ENCODE data around the gene GPAT3. TPM values are rescaled to one million over a fixed set of nuclear protein-coding genes. Genes with fewer than 3 reads are reported as not detected.
A peak's percentile ranks its signal among the peaks of the same experiment; 100 is the strongest.
"Not testable (repeated sequence)": the region's sequence is repeated elsewhere in the genome, so short reads cannot be mapped to it uniquely, and the experiment has no call there.

GPAT3 gene
- 0.85 TPM for polyA plus RNA-seq (2013, experiment 1 of 2)
- 1.1 TPM for polyA plus RNA-seq (2013, experiment 2 of 2)

DNA sequence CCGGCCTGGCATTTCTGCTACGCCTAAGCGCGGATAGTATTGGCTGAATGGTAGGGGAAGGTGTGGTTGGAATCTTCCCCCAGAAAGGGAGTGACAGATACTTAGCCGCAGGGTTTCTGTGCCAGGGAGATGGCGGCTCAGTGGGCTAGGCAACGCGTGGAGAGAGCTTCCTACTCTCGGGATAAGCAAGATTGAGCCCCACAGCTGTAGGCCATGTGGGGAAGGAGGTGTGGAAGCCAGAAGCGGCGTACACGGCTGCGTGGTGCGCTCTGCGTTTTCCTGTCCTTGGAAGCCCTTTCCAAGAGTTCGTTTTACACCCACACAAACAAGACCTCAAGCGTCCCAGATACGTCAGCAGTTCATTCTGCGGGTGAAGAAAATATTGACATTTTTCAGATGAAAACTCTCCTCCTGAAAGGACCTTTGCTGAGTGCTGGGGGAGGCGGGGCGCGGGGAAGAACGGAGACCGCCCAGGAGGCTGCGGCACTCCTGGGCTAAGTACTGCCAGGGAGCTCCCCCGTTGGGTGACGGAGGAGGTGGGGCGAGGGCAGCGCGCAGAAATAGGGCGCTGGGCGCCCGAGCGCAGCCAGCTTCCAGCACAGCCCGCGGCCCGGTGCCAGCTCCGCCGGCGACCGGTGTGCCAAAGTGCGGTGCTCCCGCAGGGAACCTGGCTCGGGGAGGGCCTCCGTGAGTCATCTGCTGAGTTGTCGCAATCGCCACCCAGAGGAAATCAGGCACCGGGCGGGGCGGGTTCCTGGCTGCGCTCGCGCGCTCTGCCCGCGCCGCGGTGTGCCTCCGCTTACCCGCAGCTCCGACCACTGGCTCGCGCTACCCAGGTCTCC is at the start of gene GPAT3:
Gene GPAT3, plus strand, starts transcription at position 589 of the 842 bp plus-strand sequence. CDS start 515 bp downstream, outside the sequence.
- Histone ChIP-seq H3K27ac (ENCODE audit: low read depth, low read length) (no peak within 1 kb of the TSS), H3K9ac (ENCODE audit: low read depth, low read length) (peak within 1 kb of the TSS; percentile 63)

DNA sequence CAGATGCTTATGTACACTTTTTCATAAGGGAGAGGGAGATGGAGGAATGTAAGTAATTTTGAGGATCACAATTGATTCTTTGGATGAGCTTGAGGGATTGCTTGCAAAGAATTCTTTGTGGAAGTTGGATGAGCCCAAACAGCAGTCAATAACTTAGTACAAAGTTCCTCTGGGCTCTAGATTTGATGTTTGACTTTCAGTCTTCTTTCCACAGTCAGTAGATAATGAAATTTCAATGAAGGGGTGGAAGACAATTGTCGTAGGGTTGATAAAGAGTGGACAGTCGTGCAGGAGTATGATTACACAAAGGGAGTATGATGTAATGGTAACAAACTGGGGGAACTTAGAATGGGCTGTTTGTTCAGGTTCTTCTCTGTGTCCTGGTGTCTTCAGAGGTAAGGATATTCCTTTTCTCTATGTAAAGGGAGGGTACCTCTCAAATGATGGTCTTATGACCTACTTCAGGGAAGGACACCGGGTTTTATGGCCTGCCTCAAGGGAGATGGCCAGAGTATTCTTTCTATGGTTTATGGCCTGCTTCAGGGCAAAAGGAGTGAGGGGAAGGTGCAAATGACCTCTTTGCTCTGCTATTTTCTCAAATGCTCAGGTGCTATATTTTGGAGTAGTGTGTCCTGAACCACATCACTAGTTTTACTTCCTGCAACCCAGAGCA is 49.3 kb upstream of the GPAT3 start:
- 87% methylated on average over 3 of the region's 3 CpGs for WGBS
- no peak overlapping the region for H3K27ac ChIP-seq (ENCODE audit: low read depth, low read length)
- H3K4me1 ChIP-seq (ENCODE audit: insufficient read depth, low read length): peaks cover 11% of the 10 kb centered on the region
- H3K9me3 ChIP-seq (ENCODE audit: insufficient read depth, low read depth, low read length): no peaks in the 10 kb centered on the region
- no peak overlapping the region for H3K4me3 ChIP-seq (ENCODE audit: low read length)
- no peaks in the 10 kb centered on the region for H3K36me3 ChIP-seq (ENCODE audit: insufficient read depth, low read length)
- 0 out of 2 replicates have a peak, but pooled peaks cover 4% of the 10 kb centered on the region for H3K27me3 ChIP-seq (ENCODE audit: insufficient read depth, low read length)
- no peak overlapping the region for H3K9ac ChIP-seq (ENCODE audit: low read depth, low read length)

More for the DNA sequence above, at the start of gene GPAT3:
- under 1% methylated on average over 63 of the region's 63 CpGs for WGBS
- H3K27me3 ChIP-seq (ENCODE audit: insufficient read depth, low read length): peaks cover 75% of the 10 kb centered on the region
- no peaks in the 10 kb centered on the region for H3K4me1 ChIP-seq (ENCODE audit: insufficient read depth, low read length)
- no peaks in the 10 kb centered on the region for H3K9me3 ChIP-seq (ENCODE audit: insufficient read depth, low read depth, low read length)
- H3K36me3 ChIP-seq (ENCODE audit: insufficient read depth, low read length): no peaks in the 10 kb centered on the region
- peak within 1 kb of the TSS; percentile 91 for H3K4me3 ChIP-seq (ENCODE audit: low read length)

GRCh38 chr4:83489711-83490326 is 46.1 kb upstream of the GPAT3 start:
- Histone ChIP-seq H3K36me3 (ENCODE audit: insufficient read depth, low read length) (no peaks in the 10 kb centered on the region), H3K4me1 (ENCODE audit: insufficient read depth, low read length) (peaks cover 11% of the 10 kb centered on the region), H3K27me3 (ENCODE audit: insufficient read depth, low read length) (no peaks in the 10 kb centered on the region), H3K9me3 (ENCODE audit: insufficient read depth, low read depth, low read length) (no peaks in the 10 kb centered on the region), H3K27ac (ENCODE audit: low read depth, low read length) (no peak overlapping the region), H3K4me3 (ENCODE audit: low read length) (no peak overlapping the region), H3K9ac (ENCODE audit: low read depth, low read length) (no peak overlapping the region)
- WGBS: 67% methylated on average over 1 of the region's 1 CpG

- Histone ChIP-seq H3K9ac (ENCODE audit: low read depth, low read length) (no peak overlapping the region), H3K27me3 (ENCODE audit: insufficient read depth, low read length) (no peaks in the 10 kb centered on the region), H3K4me3 (ENCODE audit: low read length) (no peak overlapping the region), H3K36me3 (ENCODE audit: insufficient read depth, low read length) (no peaks in the 10 kb centered on the region), H3K9me3 (ENCODE audit: insufficient read depth, low read depth, low read length) (no peaks in the 10 kb centered on the region), H3K27ac (ENCODE audit: low read depth, low read length) (no peak overlapping the region), H3K4me1 (ENCODE audit: insufficient read depth, low read length) (peaks cover 4% of the 10 kb centered on the region; the same call in 1 of the 2 replicates)
- WGBS: no CpG with 5 or more reads among the region's 1 CpG
Observed at GRCh38 chr4:83490876-83491450, 44.9 kb upstream of the GPAT3 start.

GRCh38 chr4:83496085-83496917 is 39.6 kb upstream of the GPAT3 start:
- H3K36me3 ChIP-seq (ENCODE audit: insufficient read depth, low read length); H3K27ac ChIP-seq (ENCODE audit: low read depth, low read length); H3K9me3 ChIP-seq (ENCODE audit: insufficient read depth, low read depth, low read length); H3K4me1 ChIP-seq (ENCODE audit: insufficient read depth, low read length); H3K9ac ChIP-seq (ENCODE audit: low read depth, low read length); H3K4me3 ChIP-seq (ENCODE audit: low read length); H3K27me3 ChIP-seq (ENCODE audit: insufficient read depth, low read length): not testable (repeated sequence)
- 88% methylated on average over 7 of the region's 8 CpGs for WGBS

DNA sequence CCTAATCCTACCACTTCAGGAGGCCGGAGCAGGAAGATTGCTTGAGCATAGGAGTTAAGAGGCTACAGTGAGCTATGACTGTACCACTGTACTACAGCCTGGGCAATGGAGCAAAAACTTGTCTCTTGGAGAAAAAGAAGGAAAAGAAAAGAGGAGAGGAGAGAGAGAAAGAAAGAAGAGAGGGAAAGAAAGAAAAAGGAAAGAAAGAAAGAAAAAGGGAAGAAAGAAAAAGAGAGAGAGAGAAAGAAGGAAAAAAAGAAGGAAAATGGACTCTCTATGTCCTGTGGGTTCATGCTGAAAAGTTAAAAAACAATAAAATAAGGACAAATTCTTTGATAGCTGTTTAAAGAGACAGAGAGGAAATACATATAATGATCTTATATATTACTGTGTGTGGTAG is 37.7 kb upstream of the GPAT3 start:
- no peaks in the 10 kb centered on the region for H3K4me1 ChIP-seq (ENCODE audit: insufficient read depth, low read length)
- H3K27ac ChIP-seq (ENCODE audit: low read depth, low read length): no peak overlapping the region
- H3K27me3 ChIP-seq (ENCODE audit: insufficient read depth, low read length): no peaks in the 10 kb centered on the region
- H3K4me3 ChIP-seq (ENCODE audit: low read length): no peak overlapping the region
- H3K36me3 ChIP-seq (ENCODE audit: insufficient read depth, low read length): no peaks in the 10 kb centered on the region
- 93% methylated on average over 1 of the region's 1 CpG for WGBS
- no peak overlapping the region for H3K9ac ChIP-seq (ENCODE audit: low read depth, low read length)
- H3K9me3 ChIP-seq (ENCODE audit: insufficient read depth, low read depth, low read length): no peaks in the 10 kb centered on the region

DNA sequence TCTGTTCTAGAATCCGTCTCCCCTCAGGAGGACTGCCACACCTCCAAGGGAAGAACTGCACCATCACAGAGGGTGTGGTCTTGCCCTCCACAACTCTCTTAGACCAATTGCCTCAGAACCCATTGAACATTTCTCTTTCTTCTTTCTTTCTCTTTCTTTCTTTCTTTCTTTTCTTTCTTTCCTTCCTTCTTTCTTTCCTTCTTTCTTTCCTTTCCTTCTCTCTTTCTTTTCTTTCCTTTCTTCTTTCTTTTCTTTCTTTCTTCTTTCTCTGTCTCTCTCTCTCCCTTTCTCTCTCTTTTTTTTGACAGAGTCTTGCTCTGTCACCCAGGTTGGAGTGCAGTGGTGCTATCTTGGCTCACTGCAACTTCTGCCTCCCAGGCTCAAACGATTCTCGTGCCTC is 34.2 kb upstream of the GPAT3 start:
- H3K27ac ChIP-seq (ENCODE audit: low read depth, low read length); H3K4me1 ChIP-seq (ENCODE audit: insufficient read depth, low read length); H3K4me3 ChIP-seq (ENCODE audit: low read length); H3K27me3 ChIP-seq (ENCODE audit: insufficient read depth, low read length); H3K36me3 ChIP-seq (ENCODE audit: insufficient read depth, low read length); H3K9ac ChIP-seq (ENCODE audit: low read depth, low read length); H3K9me3 ChIP-seq (ENCODE audit: insufficient read depth, low read depth, low read length): not testable (repeated sequence)
- 94% methylated on average over 3 of the region's 3 CpGs for WGBS

- H3K4me1 ChIP-seq (ENCODE audit: insufficient read depth, low read length): no peaks in the 10 kb centered on the region
- H3K9me3 ChIP-seq (ENCODE audit: insufficient read depth, low read depth, low read length): no peaks in the 10 kb centered on the region
- H3K4me3 ChIP-seq (ENCODE audit: low read length): no peak overlapping the region
- no peaks in the 10 kb centered on the region for H3K27me3 ChIP-seq (ENCODE audit: insufficient read depth, low read length)
- H3K27ac ChIP-seq (ENCODE audit: low read depth, low read length): no peak overlapping the region
- H3K9ac ChIP-seq (ENCODE audit: low read depth, low read length): no peak overlapping the region
- H3K36me3 ChIP-seq (ENCODE audit: insufficient read depth, low read length): no peaks in the 10 kb centered on the region
Observed at GRCh38 chr4:83503974-83504373, 31.9 kb upstream of the GPAT3 start.

- Histone ChIP-seq H3K27me3 (ENCODE audit: insufficient read depth, low read length) (no peaks in the 10 kb centered on the region), H3K27ac (ENCODE audit: low read depth, low read length) (no peak overlapping the region), H3K36me3 (ENCODE audit: insufficient read depth, low read length) (no peaks in the 10 kb centered on the region), H3K4me1 (ENCODE audit: insufficient read depth, low read length) (no peaks in the 10 kb centered on the region), H3K9ac (ENCODE audit: low read depth, low read length) (no peak overlapping the region), H3K4me3 (ENCODE audit: low read length) (no peak overlapping the region), H3K9me3 (ENCODE audit: insufficient read depth, low read depth, low read length) (no peaks in the 10 kb centered on the region)
- WGBS: 78% methylated on average over 4 of the region's 4 CpGs
Observed at GRCh38 chr4:83504503-83504902, 31.4 kb upstream of the GPAT3 start.

GRCh38 chr4:83504996-83505395 is 30.9 kb upstream of the GPAT3 start:
- Histone ChIP-seq H3K9ac (ENCODE audit: low read depth, low read length) (no peak overlapping the region), H3K4me1 (ENCODE audit: insufficient read depth, low read length) (no peaks in the 10 kb centered on the region), H3K9me3 (ENCODE audit: insufficient read depth, low read depth, low read length) (no peaks in the 10 kb centered on the region), H3K4me3 (ENCODE audit: low read length) (no peak overlapping the region), H3K36me3 (ENCODE audit: insufficient read depth, low read length) (no peaks in the 10 kb centered on the region), H3K27ac (ENCODE audit: low read depth, low read length) (no peak overlapping the region), H3K27me3 (ENCODE audit: insufficient read depth, low read length) (no peaks in the 10 kb centered on the region)
- WGBS: 92% methylated on average over 10 of the region's 10 CpGs

Data from HUES64 (cell line).